Kidney (tissue), 11 donors: ENCODE measurements around the gene DNMT3L. TPM values are rescaled to one million over a fixed set of nuclear protein-coding genes. Genes with fewer than 3 reads are reported as not detected.
"Not testable (repeated sequence)": the region's sequence is repeated elsewhere in the genome, so short reads cannot be mapped to it uniquely, and the experiment has no call there.

Source experiments
- DNase-seq, 5 donors: peaks; one replicate each; pipeline ENCODE4 v3.0.0-alpha.2; 2013 to 2020
- FAIRE-seq: peaks from 2 replicates; lab custom pipeline; 2012; peaks lifted over from hg19 to GRCh38; lab: Jason Lieb, UNC
- H3K27ac ChIP-seq, 2 donors: one replicate each; pipeline ENCODE4 v1.7.0; 2013; ENCODE audit warnings: low read depth in 2 of 2, low read length in 2 of 2, inconsistent platforms in 1 of 2
- H3K27me3 ChIP-seq: one replicate; pipeline ENCODE4 v1.7.1; 2013; ENCODE audit warnings: low read length, inconsistent platforms; ENCODE audit not compliant: control insufficient read depth, insufficient read depth
- H3K36me3 ChIP-seq, 3 donors: one replicate each; pipeline versions ENCODE4 v1.7.0 to v1.7.1; 2013; ENCODE audit warnings: low read length in 3 of 3, control low read depth in 1 of 3, inconsistent platforms in 1 of 3; ENCODE audit not compliant: insufficient read depth in 3 of 3, control insufficient read depth in 2 of 3
- H3K4me1 ChIP-seq, 3 donors: one replicate each; pipeline versions ENCODE4 v1.7.0 to v1.7.1; 2013; ENCODE audit warnings: low read length in 3 of 3, inconsistent platforms in 1 of 3, low read depth in 1 of 3; ENCODE audit not compliant: control insufficient read depth in 2 of 3, insufficient read depth in 2 of 3
- H3K4me3 ChIP-seq, 3 donors: one replicate each; pipeline versions ENCODE4 v1.7.0 to v1.8.1; 2013; ENCODE audit warnings: low read length in 3 of 3, control low read depth in 1 of 3, inconsistent platforms in 1 of 3
- H3K9ac ChIP-seq, 3 donors: one replicate each; pipeline versions ENCODE4 v1.7.0 to v1.7.1; 2013; ENCODE audit warnings: low read length in 3 of 3, control low read depth in 1 of 3, inconsistent platforms in 1 of 3
- H3K9me3 ChIP-seq, 3 donors: one replicate each; pipeline versions ENCODE4 v1.7.0 to v1.7.1; 2013; ENCODE audit warnings: low read length in 3 of 3, control low read depth in 1 of 3, inconsistent platforms in 1 of 3; ENCODE audit not compliant: control insufficient read depth in 2 of 3, insufficient read depth in 1 of 3
- intact Hi-C: fragments of 100-400 bp; cut with DNase I; formaldehyde crosslinking; loops from one replicate; pipeline ENCODE4 v1.11.1; 2022
- polyA plus RNA-seq: library from polyadenylated mRNA; stranded (reverse); fragments of 350-450 nt; fragmentation: Illumina TruSeq; extraction: RNeasy Lipid Tissue Mini Kit (QIAGEN cat#74804); gene quantifications from one replicate; pipeline ENCODE4 v1.2.3, GENCODE V29; 2014; ENCODE audit warnings: low read depth, low replicate concordance; ENCODE audit not compliant: insufficient read depth
- total RNA-seq: library from RNA; stranded (reverse); fragmentation: NEBNext Ultra II Directional; extraction: Animal tissue kit (Norgen Biotek cat#: 25700); gene quantifications from one replicate; pipeline ENCODE4 v1.2.1, GENCODE V29; 2021
- donor health status: control.
- donor health status: control.
- donor health status: DM: yes; HTN: yes; CAD: no.
- donor health status: Normal renal cell carcinoma (clear cell type).

The DNMT3L gene
- total and polyA plus RNA-seq, 2 donors from 2014 or later, result 0.47 TPM; not detected in 1

GRCh38 chr21:44207860-44208646 is 53.6 kb downstream of the DNMT3L start:
- DNase-seq, result peak in 2 of 5 donors; percentile 22 to 66
- H3K9ac ChIP-seq, H3K9me3 ChIP-seq, H3K4me1 ChIP-seq, intact Hi-C loops, H3K27ac ChIP-seq, H3K36me3 ChIP-seq, H3K4me3 ChIP-seq, H3K27me3 ChIP-seq, FAIRE-seq: not testable (repeated sequence)

GRCh38 chr21:44206698-44207676 is 54.7 kb downstream of the DNMT3L start:
- FAIRE-seq, H3K9ac ChIP-seq, H3K27ac ChIP-seq, H3K9me3 ChIP-seq, H3K27me3 ChIP-seq, intact Hi-C loops, DNase-seq, H3K4me1 ChIP-seq, H3K36me3 ChIP-seq, H3K4me3 ChIP-seq: not testable (repeated sequence)

- H3K9me3 ChIP-seq, H3K27me3 ChIP-seq, H3K9ac ChIP-seq, H3K4me3 ChIP-seq, H3K27ac ChIP-seq, DNase-seq, intact Hi-C loops, H3K36me3 ChIP-seq, H3K4me1 ChIP-seq, FAIRE-seq: not testable (repeated sequence)
These were observed 55.5 kb downstream of the DNMT3L start for GRCh38 chr21:44206187-44206586.

- FAIRE-seq, H3K9ac ChIP-seq, H3K27me3 ChIP-seq, H3K27ac ChIP-seq, H3K4me1 ChIP-seq, H3K4me3 ChIP-seq, H3K36me3 ChIP-seq, intact Hi-C loops, DNase-seq, H3K9me3 ChIP-seq: not testable (repeated sequence)
These were observed 59.0 kb downstream of the DNMT3L start for GRCh38 chr21:44202590-44203299.

- H3K9ac ChIP-seq, H3K27me3 ChIP-seq, H3K4me1 ChIP-seq, H3K27ac ChIP-seq, H3K4me3 ChIP-seq, H3K36me3 ChIP-seq, H3K9me3 ChIP-seq, FAIRE-seq, intact Hi-C loops: not testable (repeated sequence)
- peak in 1 of 5 donors; percentile 20 for DNase-seq
These were observed 61.7 kb downstream of the DNMT3L start for GRCh38 chr21:44199997-44200396.
